HG02981 (cell line): ENCODE data around the gene TMEM214.

Source experiments
- ATAC-seq: cut with Tn5 transposase; IDR thresholded peaks from one replicate; pipeline ENCODE4 v1.9.1; 2021; ENCODE audit warnings: mild to moderate bottlenecking, moderate library complexity; ENCODE audit not compliant: unreplicated experiment

The TMEM214 gene

GRCh38 chr2:27082773-27083409 is 50.1 kb downstream of the TMEM214 start:
- no peak for ATAC-seq

GRCh38 chr2:27083410-27084296 is 50.9 kb downstream of the TMEM214 start:
- no peak for ATAC-seq

- no peak for ATAC-seq
These were observed 51.7 kb downstream of the TMEM214 start for GRCh38 chr2:27084297-27085061.

- ATAC-seq: no peak
These were observed 52.4 kb downstream of the TMEM214 start for GRCh38 chr2:27085062-27085672.

- ATAC-seq: peak; percentile 0
These were observed 52.9 kb downstream of the TMEM214 start for GRCh38 chr2:27085673-27086089.

GRCh38 chr2:27086090-27086723 is 53.4 kb downstream of the TMEM214 start:
- peak; percentile 72 for ATAC-seq

GRCh38 chr2:27086724-27087593 is 54.2 kb downstream of the TMEM214 start, which contains the start of gene KHK:
KHK (plus strand) TSS chr2:27086772; CDS start chr2:27087260, 488 bp downstream.
- ATAC-seq: peak; percentile 2

GRCh38 chr2:27087823-27088410 is 55.2 kb downstream of the TMEM214 start:
- ATAC-seq: no peak

GRCh38 chr2:27088634-27089033 is 55.9 kb downstream of the TMEM214 start:
- ATAC-seq: no peak

- no peak for ATAC-seq
These were observed 56.6 kb downstream of the TMEM214 start for GRCh38 chr2:27089111-27089954.
